BJ (cell line): ENCODE results near the gene KBTBD12. TPM values are rescaled to one million over a fixed set of nuclear protein-coding genes. Genes with fewer than 3 reads are reported as not detected.

Experiments
- CTCF ChIA-PET: fragments of 350-600 bp; formaldehyde crosslinking; extraction: SDS; loops from one replicate; lab custom pipeline; 2021; ENCODE audit warnings: antibody characterized with exemption, inconsistent platforms; lab: Yijun Ruan, JAX
- POLR2A ChIA-PET: fragments of 300-600 bp; sonication (Branson Sonifier 250); formaldehyde crosslinking; extraction: SDS; loops from one replicate; lab custom pipeline; 2021; ENCODE audit warnings: antibody characterized with exemption; lab: Charles Lee
- DNase-seq: peaks from one replicate; pipeline ENCODE4 v3.0.0-alpha.2; 2011; ENCODE audit warnings: low read depth
- H3K27me3 ChIP-seq: 2 replicates; pipeline ENCODE4 v1.6.0; 2011; ENCODE audit warnings: low read length; ENCODE audit not compliant: control insufficient read depth, insufficient read depth
- H3K36me3 ChIP-seq: 2 replicates; pipeline ENCODE4 v1.5.1; 2011; ENCODE audit warnings: low read length; ENCODE audit not compliant: control insufficient read depth, insufficient read depth
- H3K4me3 ChIP-seq: 2 replicates; pipeline ENCODE4 v1.5.1; 2011; ENCODE audit warnings: low read depth, mild to moderate bottlenecking, control low read depth, low read length
- CTCF ChIP-seq: IDR thresholded peaks from 2 replicates; pipeline ENCODE4 v1.5.1; 2011; ENCODE audit warnings: low read depth, mild to moderate bottlenecking, control low read depth, inconsistent platforms, low read length, moderate library complexity; ENCODE audit not compliant: insufficient read depth
- polyA plus RNA-seq: library from polyadenylated mRNA; depleted of rRNA; stranded (reverse); fragments of >200 nt; gene quantifications from 2 replicates; pipeline ENCODE4 v1.2.3, GENCODE V29; 2011

The KBTBD12 gene
- polyA plus RNA-seq, 1 experiment = not detected

GRCh38 chr3:128014548-128014947 lies 99.5 kb downstream of the KBTBD12 start:
- Histone ChIP-seq H3K4me3 (no peak overlapping the region), H3K27me3 (0 out of 2 replicates have a peak, but pooled peaks cover 2% of the 10 kb centered on the region), H3K36me3 (no peaks in the 10 kb centered on the region)
- ChIA-PET POLR2A (no interaction called here), CTCF (interaction anchor here (0.7 kb wide), 1 partner anchor 905 kb away, joined by 3 read pairs; no protein-coding TSS in a partner anchor)
- DNase-seq = no peak
- TF ChIP-seq CTCF = no peak

GRCh38 chr3:128016502-128016901 lies 101.5 kb downstream of the KBTBD12 start:
- H3K4me3 ChIP-seq = no peak overlapping the region
- DNase-seq = no peak
- ChIA-PET CTCF (interaction anchor here (0.9 kb wide), 1 partner anchor 10 kb away, joined by 3 read pairs; no protein-coding TSS in a partner anchor), POLR2A (no interaction called here)
- no peak for TF ChIP-seq CTCF
- H3K36me3 ChIP-seq = no peaks in the 10 kb centered on the region
- 0 out of 2 replicates have a peak, but pooled peaks cover 2% of the 10 kb centered on the region for H3K27me3 ChIP-seq

- POLR2A ChIA-PET = no interaction called here
- Histone ChIP-seq H3K36me3 (no peaks in the 10 kb centered on the region), H3K4me3 (no peak overlapping the region), H3K27me3 (peaks cover 18% of the 10 kb centered on the region)
- CTCF ChIA-PET = no interaction called here
- no peak for TF ChIP-seq CTCF
- no peak for DNase-seq
These were observed 106.8 kb downstream of the KBTBD12 start for GRCh38 chr3:128021768-128022372.

DNA sequence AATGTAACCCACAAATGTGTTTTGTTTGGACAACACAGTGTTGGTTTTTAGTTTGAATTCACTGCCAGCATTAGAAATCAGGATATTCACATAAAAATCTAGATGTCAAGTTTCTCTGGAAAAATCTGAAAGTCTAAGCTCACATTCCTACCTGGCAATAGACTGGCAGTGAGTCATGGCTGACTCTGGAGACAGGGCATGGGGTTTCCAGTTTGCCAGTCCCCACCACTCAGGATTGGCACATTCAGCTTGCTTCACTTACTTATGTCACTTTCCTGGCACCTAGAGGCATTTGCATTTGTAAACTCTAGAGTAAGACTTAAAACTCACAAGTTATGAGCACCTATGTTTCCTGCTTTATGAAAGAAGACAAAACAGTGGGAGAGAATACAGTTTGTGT lies 118.1 kb downstream of the KBTBD12 start:
- no peak for DNase-seq

More for the DNA sequence above, 118.1 kb downstream of the KBTBD12 start:
- no peak for TF ChIP-seq CTCF
- Histone ChIP-seq H3K27me3 (peaks cover 7% of the 10 kb centered on the region), H3K4me3 (no peak overlapping the region), H3K36me3 (no peaks in the 10 kb centered on the region)
- ChIA-PET POLR2A (no interaction called here), CTCF (interaction anchor here (0.8 to 3.0 kb wide), 3 partner anchors 8 to 18 kb away, joined by 3 to 7 read pairs (median 3); no protein-coding TSS in a partner anchor)
